Calu3 (cell line): Measurements from ENCODE around the gene LCE4A. TPM values are rescaled to one million over a fixed set of nuclear protein-coding genes. Genes with fewer than 3 reads are reported as not detected.

Experiments used
- BruUV-seq: library from RNA; stranded (reverse); fragments of 400-500 nt; replicated peaks from 2 replicates; lab custom pipeline; 2021; lab: Mats Ljungman, UMichigan
- CTCF ChIA-PET: fragments of 300-600 bp; sonication (Branson Sonifier 250); formaldehyde crosslinking; loops from one replicate; lab custom pipeline; 2022; ENCODE audit warnings: antibody characterized with exemption; lab: Charles Lee
- DNase-seq: peaks from one replicate; pipeline ENCODE4 v3.0.0; 2022
- H3K27ac Mint-ChIP-seq: one replicate; pipeline ENCODE4 v1.8.0; 2022; ENCODE audit warnings: mixed read lengths; ENCODE audit not compliant: unreplicated experiment
- H3K27me3 Mint-ChIP-seq: one replicate; pipeline ENCODE4 v1.8.0; 2022; ENCODE audit warnings: mixed read lengths; ENCODE audit not compliant: unreplicated experiment
- H3K36me3 Mint-ChIP-seq: one replicate; pipeline ENCODE4 v1.8.0; 2022; ENCODE audit warnings: mild to moderate bottlenecking, moderate library complexity, mixed read lengths; ENCODE audit not compliant: insufficient read depth, unreplicated experiment
- H3K4me1 Mint-ChIP-seq: one replicate; pipeline ENCODE4 v1.8.0; 2022; ENCODE audit warnings: mild to moderate bottlenecking, low read depth, mixed read lengths; ENCODE audit not compliant: unreplicated experiment
- H3K4me3 Mint-ChIP-seq: one replicate; pipeline ENCODE4 v1.8.0; 2022; ENCODE audit warnings: mild to moderate bottlenecking, low read depth, moderate library complexity, mixed read lengths; ENCODE audit not compliant: unreplicated experiment
- H3K9me3 Mint-ChIP-seq: one replicate; pipeline ENCODE4 v1.8.0; 2022; ENCODE audit warnings: low read depth, mixed read lengths; ENCODE audit not compliant: unreplicated experiment
- CTCF ChIP-seq: fragments of 200-600 bp; IDR thresholded peaks from one replicate; pipeline ENCODE4 v1.8.0; 2022; ENCODE audit warnings: antibody characterized with exemption; ENCODE audit not compliant: unreplicated experiment
- intact Hi-C: fragments of 100-400 bp; cut with micrococcal nuclease; formaldehyde crosslinking; loops from one replicate; pipeline ENCODE4 v1.10.0; 2022; ENCODE audit not compliant: unreplicated experiment
- total RNA-seq: library from RNA; stranded (reverse); gene quantifications from 2 replicates; pipeline ENCODE4 v1.2.3, GENCODE V29; 2022

Gene LCE4A
- total RNA-seq, 1 experiment from 2014 or later, result not detected

GRCh38 chr1:152728986-152729385 is 21.0 kb downstream of the LCE4A start:
- intact Hi-C loops, result no loop called here
- no TSS peak for BruUV-seq
- no peaks in the 10 kb centered on the region for H3K9me3 Mint-ChIP-seq
- CTCF ChIA-PET, result no interaction called here
- H3K27ac Mint-ChIP-seq, result no peak overlapping the region
- no peak overlapping the region for H3K4me3 Mint-ChIP-seq
- no peak for TF ChIP-seq CTCF
- no peaks in the 10 kb centered on the region for H3K36me3 Mint-ChIP-seq
- DNase-seq, result no peak
- H3K27me3 Mint-ChIP-seq, result peaks cover 70% of the 10 kb centered on the region
- H3K4me1 Mint-ChIP-seq, result no peaks in the 10 kb centered on the region

- no peaks in the 10 kb centered on the region for H3K9me3 Mint-ChIP-seq
- no peaks in the 10 kb centered on the region for H3K36me3 Mint-ChIP-seq
- peak; percentile 40 for TF ChIP-seq CTCF
- H3K4me1 Mint-ChIP-seq, result no peaks in the 10 kb centered on the region
- CTCF ChIA-PET, result no interaction called here
- DNase-seq, result peak; percentile 12
- BruUV-seq, result no TSS peak
- peaks cover 79% of the 10 kb centered on the region for H3K27me3 Mint-ChIP-seq
- intact Hi-C loops, result loop anchor here (10.0 kb wide), 1 partner anchor 81 kb away; no protein-coding TSS in a partner anchor
- H3K27ac Mint-ChIP-seq, result no peak overlapping the region
- no peak overlapping the region for H3K4me3 Mint-ChIP-seq
Observed at GRCh38 chr1:152735648-152736047, 27.7 kb downstream of the LCE4A start.

GRCh38 chr1:152737997-152738396 is 30.0 kb downstream of the LCE4A start:
- Mint-ChIP-seq H3K9me3 (no peaks in the 10 kb centered on the region), H3K36me3 (no peaks in the 10 kb centered on the region), H3K4me1 (no peaks in the 10 kb centered on the region), H3K4me3 (no peak overlapping the region), H3K27ac (no peak overlapping the region), H3K27me3 (peaks cover 88% of the 10 kb centered on the region)
- no peak for DNase-seq
- TF ChIP-seq CTCF, result no peak
- intact Hi-C loops, result loop anchor here (10.0 kb wide), 1 partner anchor 83 kb away; no protein-coding TSS in a partner anchor
- no TSS peak for BruUV-seq
- CTCF ChIA-PET, result no interaction called here

GRCh38 chr1:152739841-152740240 is 31.9 kb downstream of the LCE4A start:
- Mint-ChIP-seq H3K27ac (no peak overlapping the region), H3K27me3 (peaks cover 88% of the 10 kb centered on the region), H3K9me3 (no peaks in the 10 kb centered on the region), H3K4me1 (no peaks in the 10 kb centered on the region), H3K36me3 (no peaks in the 10 kb centered on the region), H3K4me3 (no peak overlapping the region)
- CTCF ChIA-PET, result no interaction called here
- no peak for TF ChIP-seq CTCF
- intact Hi-C loops, result loop anchor here (10.0 kb wide), 3 partner anchors 85 to 485 kb away; no protein-coding TSS in a partner anchor
- DNase-seq, result no peak
- BruUV-seq, result no TSS peak
